Left lung (tissue), 10 donors: ENCODE measurements around the gene SMPD4. TPM values are rescaled to one million over a fixed set of nuclear protein-coding genes. Genes with fewer than 3 reads are reported as not detected.
"Not testable (repeated sequence)": the region's sequence is repeated elsewhere in the genome, so short reads cannot be mapped to it uniquely, and the experiment has no call there.

Experiments
- ATAC-seq: fragments of 200-7000 bp; cut with Tn5 transposase; one replicate; pipeline ENCODE4 v1.9.1; 2020; ENCODE audit warnings: moderate library complexity
- DNase-seq, 4 donors: peaks; one replicate each; pipeline ENCODE4 v3.0.0-alpha.2; 2013 to 2020
- H3K27ac ChIP-seq, 2 donors: fragments of 200-600 bp; sonication (generic) in 1 of 2; one replicate each; pipeline versions ENCODE4 v1.5.0 to v1.8.0; 2020 to 2021
- H3K27me3 ChIP-seq, 2 donors: fragments of 200-600 bp; sonication (generic) in 1 of 2; one replicate each; pipeline versions ENCODE4 v1.5.0 to v1.8.0; 2020 to 2021
- H3K36me3 ChIP-seq, 2 donors: fragments of 200-600 bp; sonication (generic) in 1 of 2; one replicate each; pipeline versions ENCODE4 v1.5.0 to v1.8.0; 2020 to 2021
- H3K4me1 ChIP-seq, 2 donors: fragments of 200-600 bp; one replicate each; pipeline ENCODE4 v1.8.0; 2021
- H3K4me3 ChIP-seq, 2 donors: fragments of 200-600 bp; sonication (generic) in 1 of 2; one replicate each; pipeline versions ENCODE4 v1.5.0 to v1.8.0; 2020 to 2021; ENCODE audit warnings: mild to moderate bottlenecking in 1 of 2
- H3K9me3 ChIP-seq, 2 donors: fragments of 200-600 bp; sonication (generic) in 1 of 2; one replicate each; pipeline versions ENCODE4 v1.5.0 to v1.8.0; 2020 to 2021
- CTCF ChIP-seq, 2 donors: fragments of 200-600 bp; sonication (generic) in 1 of 2; IDR thresholded peaks; one replicate each; pipeline versions ENCODE4 v1.5.0 to v1.8.0; 2021; ENCODE audit warnings: antibody characterized with exemption in 2 of 2
- intact Hi-C, 2 donors: fragments of 100-400 bp; cut with DNase I; formaldehyde crosslinking; loops; one replicate each; pipeline versions ENCODE4 v1.11.2 to v1.14.2; 2022
- polyA plus RNA-seq, 6 donors: library from polyadenylated mRNA; unstranded; fragments of 120-200 nt; gene quantifications; one replicate each; pipeline ENCODE4 v1.2.1, GENCODE V29; 2013; ENCODE audit not compliant: insufficient read length in 6 of 6
- total RNA-seq, 2 donors: library from RNA; stranded (reverse); fragmentation: NEBNext Ultra II Directional; extraction: Animal tissue kit (Norgen Biotek cat#: 25700); gene quantifications; one replicate each; pipeline ENCODE4 v1.2.1, GENCODE V29; 2021
- donor health status: DM: no; HTN: yes; CAD: no.
- donor health status: DM: no; HTN: no; CAD: no.

The SMPD4 gene
- total and polyA plus RNA-seq, 8 donors = 37.9 to 82.4 (median 62.0) TPM

- intact Hi-C loops = no loop called here
- peaks cover 0 to 42% of the 10 kb centered on the region in 2 donors for H3K36me3 ChIP-seq
- no peak for ATAC-seq
Measured at GRCh38 chr2:130150181-130151144, 30.9 kb downstream of the SMPD4 start.

DNA sequence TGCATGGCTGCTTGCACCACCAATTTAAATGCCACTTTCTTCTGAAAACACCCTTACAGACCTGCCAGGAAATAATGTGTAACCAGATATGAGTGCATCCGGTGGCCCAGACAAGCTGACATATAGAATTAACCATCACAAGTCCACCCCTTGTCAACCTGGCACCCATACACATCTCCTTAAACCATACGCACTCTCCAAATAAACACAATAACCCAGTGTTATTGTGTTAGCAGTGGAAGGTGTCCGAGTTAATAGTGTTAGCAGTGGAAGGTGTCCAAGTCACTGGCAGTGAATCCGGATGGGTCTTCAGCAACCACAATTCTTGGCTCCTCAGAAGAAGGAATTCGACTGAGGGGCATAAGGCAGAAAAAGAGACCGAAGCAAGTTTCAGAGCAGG is 32.9 kb downstream of the SMPD4 start:
- H3K9me3 ChIP-seq, intact Hi-C loops, DNase-seq, H3K27ac ChIP-seq, H3K4me1 ChIP-seq, H3K4me3 ChIP-seq, ATAC-seq: not testable (repeated sequence)
- Histone ChIP-seq H3K36me3 (peaks cover 0 to 22% of the 10 kb centered on the region in 2 donors), H3K27me3 (peaks cover 0 to 40% of the 10 kb centered on the region in 2 donors)

More at GRCh38 chr2:130150181-130151144, 30.9 kb downstream of the SMPD4 start:
- peaks cover 0 to 21% of the 10 kb centered on the region in 2 donors for H3K27me3 ChIP-seq
- H3K4me1 ChIP-seq = no peaks in the 10 kb centered on the region
- H3K4me3 ChIP-seq = no peak overlapping the region
- no peaks in the 10 kb centered on the region for H3K9me3 ChIP-seq
- H3K27ac ChIP-seq = no peak overlapping the region
- peak in 1 of 4 donors; percentile 72 for DNase-seq
- TF ChIP-seq CTCF (IDR thresholded peaks at IDR 0.05) = no peak

DNA sequence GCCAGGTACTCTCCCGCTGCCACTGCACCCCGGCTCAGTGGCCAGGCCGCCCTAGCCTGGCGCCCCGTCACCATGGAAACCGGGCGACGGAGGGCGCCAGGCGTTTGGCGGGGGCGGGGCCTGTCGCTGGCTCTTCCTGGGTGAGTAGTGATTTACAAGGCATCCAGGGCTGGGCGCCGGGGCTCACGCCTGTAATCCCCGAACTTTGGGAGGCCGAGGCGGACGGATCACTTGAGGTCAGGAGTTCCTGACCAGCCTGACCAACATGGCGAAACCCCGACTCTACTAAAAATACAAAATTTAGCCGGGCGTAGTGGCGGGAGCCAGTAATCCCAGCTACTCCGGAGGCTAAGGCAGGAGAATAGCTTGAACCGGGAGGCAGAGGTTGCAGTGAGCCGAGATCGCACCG is 36.4 kb downstream of the SMPD4 start, which contains the start of gene CCDC74B:
TSS of gene CCDC74B (minus strand) at position 107 of the 409 bp plus-strand sequence. CDS start 116 bp downstream, outside the sequence.
- H3K4me1 ChIP-seq, H3K9me3 ChIP-seq, intact Hi-C loops, H3K36me3 ChIP-seq, H3K27ac ChIP-seq: not testable (repeated sequence)
- DNase-seq (peak in 3 of 4 donors; percentile 14 to 69 (median 43)), ATAC-seq (peak; percentile 90)
- H3K4me3 ChIP-seq = peak within 1 kb of the TSS; percentile 5 to 17
- H3K27me3 ChIP-seq = peaks cover 0 to 54% of the 10 kb centered on the region in 2 donors

DNA sequence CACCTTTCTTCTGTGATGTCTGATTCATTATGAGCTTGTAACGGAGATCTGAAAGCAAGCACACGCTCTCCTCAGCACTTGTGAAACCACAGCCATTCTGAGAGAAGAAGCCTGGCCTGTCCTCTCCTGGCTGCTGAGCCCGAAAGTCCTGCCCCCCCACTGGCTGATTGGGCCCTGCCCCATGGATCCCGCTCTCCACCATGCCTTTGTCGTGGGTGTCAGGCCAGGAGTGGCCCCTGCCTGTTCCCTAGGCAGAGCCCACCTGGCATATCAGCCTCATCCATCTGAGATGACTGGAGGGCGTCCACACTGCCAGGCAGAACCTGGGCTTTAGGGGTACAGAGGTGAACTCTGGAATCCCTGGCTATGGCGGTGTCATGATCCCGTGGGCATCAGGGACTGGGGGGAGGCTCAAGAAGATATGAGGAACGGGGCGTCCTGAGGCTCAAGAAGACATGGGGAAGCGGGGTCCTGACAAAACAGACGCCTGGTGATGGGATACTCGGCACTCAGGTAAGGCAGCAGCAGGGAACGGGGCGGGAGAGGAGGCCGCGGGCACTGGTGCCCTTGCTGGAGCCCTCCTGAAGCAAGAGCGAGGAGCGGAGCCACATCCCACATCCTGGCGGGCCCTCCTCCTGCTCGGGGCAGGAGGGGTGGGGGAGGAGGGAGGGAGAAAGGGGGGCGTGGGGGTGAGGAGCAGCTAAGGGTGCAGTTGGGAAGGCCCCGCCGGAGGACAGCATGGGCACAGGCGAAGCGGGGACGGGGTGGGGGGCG is 37.9 kb downstream of the SMPD4 start:
- ATAC-seq, H3K36me3 ChIP-seq, H3K4me3 ChIP-seq, H3K27ac ChIP-seq, H3K9me3 ChIP-seq, H3K4me1 ChIP-seq, intact Hi-C loops: not testable (repeated sequence)
- peaks cover 0 to 54% of the 10 kb centered on the region in 2 donors for H3K27me3 ChIP-seq
- DNase-seq = peak in 1 of 4 donors; percentile 41

GRCh38 chr2:130142396-130143265 is 38.8 kb downstream of the SMPD4 start:
- ATAC-seq, H3K27ac ChIP-seq, H3K36me3 ChIP-seq, H3K4me3 ChIP-seq, H3K9me3 ChIP-seq, intact Hi-C loops, H3K4me1 ChIP-seq: not testable (repeated sequence)
- H3K27me3 ChIP-seq = peaks cover 0 to 54% of the 10 kb centered on the region in 2 donors
- DNase-seq = peak in 1 of 4 donors; percentile 29

- intact Hi-C loops, ATAC-seq, H3K36me3 ChIP-seq, H3K9me3 ChIP-seq, H3K27ac ChIP-seq, H3K4me3 ChIP-seq, H3K4me1 ChIP-seq: not testable (repeated sequence)
- DNase-seq = peak in 1 of 4 donors; percentile 63
- H3K27me3 ChIP-seq = peaks cover 0 to 46% of the 10 kb centered on the region in 2 donors
Measured at GRCh38 chr2:130141645-130142370, 39.6 kb downstream of the SMPD4 start.

DNA sequence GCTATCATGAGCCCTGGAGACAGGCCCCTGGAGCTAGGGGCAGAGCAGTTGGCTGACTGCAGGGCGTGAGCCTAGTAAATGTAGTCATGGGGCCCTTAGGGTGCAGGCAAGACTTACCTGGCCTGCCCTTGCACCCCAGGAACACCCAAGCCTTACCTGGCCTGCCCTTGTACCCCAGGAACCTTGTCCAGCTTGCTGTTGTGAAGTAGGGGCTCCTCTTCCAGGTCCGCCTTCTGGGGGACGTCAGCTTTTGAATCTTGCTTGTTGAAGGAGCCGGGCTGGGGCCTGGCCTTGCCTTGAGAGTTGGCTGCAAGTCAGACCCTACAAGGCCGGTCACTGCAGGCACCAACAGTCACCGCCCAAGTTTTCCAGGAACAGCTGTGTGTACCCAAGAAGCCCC is 40.4 kb downstream of the SMPD4 start:
- intact Hi-C loops, H3K4me1 ChIP-seq, H3K36me3 ChIP-seq, ATAC-seq, H3K27ac ChIP-seq, H3K9me3 ChIP-seq, DNase-seq, H3K4me3 ChIP-seq: not testable (repeated sequence)
- peaks cover 0 to 38% of the 10 kb centered on the region in 2 donors for H3K27me3 ChIP-seq

- DNase-seq, ATAC-seq, H3K4me1 ChIP-seq, H3K9me3 ChIP-seq, H3K36me3 ChIP-seq, intact Hi-C loops, H3K27ac ChIP-seq, H3K4me3 ChIP-seq: not testable (repeated sequence)
- H3K27me3 ChIP-seq = peaks cover 0 to 33% of the 10 kb centered on the region in 2 donors
Measured at GRCh38 chr2:130140516-130140915, 40.9 kb downstream of the SMPD4 start.

- H3K4me1 ChIP-seq, H3K36me3 ChIP-seq, intact Hi-C loops, H3K27ac ChIP-seq, H3K9me3 ChIP-seq, DNase-seq, H3K4me3 ChIP-seq, ATAC-seq: not testable (repeated sequence)
- peaks cover 0 to 24% of the 10 kb centered on the region in 2 donors for H3K27me3 ChIP-seq
Measured at GRCh38 chr2:130139331-130140280, 41.8 kb downstream of the SMPD4 start.
